NT2/D1 (cell line): ENCODE data around the gene MIA.

ENCODE experiments used
- SUZ12 ChIP-seq: IDR thresholded peaks from 2 replicates; pipeline ENCODE4 v1.6.1; 2011; ENCODE audit not compliant: insufficient read length, insufficient read depth; ENCODE audit errors: extremely low read depth
- YY1 ChIP-seq: IDR thresholded peaks from 2 replicates; pipeline ENCODE4 v1.6.1; 2011; ENCODE audit not compliant: insufficient read length, insufficient read depth
- ZNF274 ChIP-seq: IDR thresholded peaks from 2 replicates; pipeline ENCODE4 v1.6.1; 2011; ENCODE audit warnings: mild to moderate bottlenecking, low read depth, low read length

DNA sequence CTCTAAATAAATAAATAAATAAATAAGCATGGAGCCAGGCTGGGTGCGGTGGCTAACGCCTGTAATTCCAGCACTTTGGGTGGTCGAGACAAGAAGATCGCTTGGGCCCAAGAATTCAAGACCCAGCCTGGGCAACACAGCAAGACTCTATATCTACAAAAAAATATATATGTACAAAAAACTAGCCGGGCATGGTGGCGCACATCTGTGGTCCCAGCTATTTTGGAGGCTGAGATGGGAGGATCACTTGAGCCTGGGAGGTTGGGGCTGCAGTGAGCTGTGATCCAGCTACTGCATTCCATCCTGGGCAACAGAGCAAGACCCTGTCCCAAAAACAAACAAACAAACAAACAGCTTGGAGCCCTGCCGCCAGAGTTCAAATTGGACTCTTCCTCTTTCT is 27.8 kb upstream of the MIA start:
- no peak for TF ChIP-seq ZNF274
- no peak for TF ChIP-seq YY1
- TF ChIP-seq SUZ12: no peak
